Activated CD4-positive, CD25-positive, alpha-beta regulatory T cell (primary cell): ENCODE measurements around the gene GTPBP1.
A peak's percentile ranks its signal among the peaks of the same experiment; 100 is the strongest.

Experiments used
- DNase-seq, 4 experiments: peaks; one replicate each; lab custom pipeline; 2025; lab: John Stamatoyannopoulos, UW

The GTPBP1 gene

GRCh38 chr22:38700789-38701628 is 4.7 kb upstream of the GTPBP1 start, which contains the start of gene JOSD1:
JOSD1 (minus strand) TSS chr22:38700943; CDS start chr22:38699987, 956 bp downstream.
- DNase-seq, result peak; percentile 89 to 97 (median 93)

GRCh38 chr22:38704654-38705234 is 1.0 kb upstream of the GTPBP1 start:
- DNase-seq, result no peak

- peak in 1 of 4 experiments; percentile 26 for DNase-seq
These were observed 557 bp downstream of the GTPBP1 start for GRCh38 chr22:38706101-38706900.

- DNase-seq, result no peak
These were observed 1.1 kb downstream of the GTPBP1 start for GRCh38 chr22:38706901-38707195.

- DNase-seq, result no peak
These were observed 1.6 kb downstream of the GTPBP1 start for GRCh38 chr22:38707346-38707745.

- DNase-seq, result no peak
These were observed 2.2 kb downstream of the GTPBP1 start for GRCh38 chr22:38707984-38708383.

GRCh38 chr22:38709306-38709705 is 3.6 kb downstream of the GTPBP1 start:
- no peak for DNase-seq

GRCh38 chr22:38710351-38710750 is 4.6 kb downstream of the GTPBP1 start:
- DNase-seq, result no peak

GRCh38 chr22:38710866-38711265 is 5.1 kb downstream of the GTPBP1 start:
- no peak for DNase-seq

GRCh38 chr22:38712486-38713207 is 6.9 kb downstream of the GTPBP1 start:
- DNase-seq, result no peak

GRCh38 chr22:38713921-38714320 is 8.2 kb downstream of the GTPBP1 start:
- DNase-seq, result no peak

- no peak for DNase-seq
These were observed 9.5 kb downstream of the GTPBP1 start for GRCh38 chr22:38715176-38715764.

- DNase-seq, result no peak
These were observed 10.1 kb downstream of the GTPBP1 start for GRCh38 chr22:38715852-38716251.

- DNase-seq, result no peak
These were observed 10.5 kb downstream of the GTPBP1 start for GRCh38 chr22:38716271-38716670.

- no peak for DNase-seq
These were observed 11.1 kb downstream of the GTPBP1 start for GRCh38 chr22:38716826-38717225.

GRCh38 chr22:38717244-38717643 is 11.5 kb downstream of the GTPBP1 start:
- no peak for DNase-seq

GRCh38 chr22:38718414-38718813 is 12.7 kb downstream of the GTPBP1 start:
- DNase-seq, result no peak

GRCh38 chr22:38719196-38719595 is 13.5 kb downstream of the GTPBP1 start:
- DNase-seq, result no peak

- no peak for DNase-seq
These were observed 14.6 kb downstream of the GTPBP1 start for GRCh38 chr22:38720350-38720749.

- no peak for DNase-seq
These were observed 15.8 kb downstream of the GTPBP1 start for GRCh38 chr22:38721551-38721950.

GRCh38 chr22:38724176-38724575 is 18.4 kb downstream of the GTPBP1 start:
- DNase-seq, result no peak
